HepG2 (cell line): ENCODE measurements around the gene CBL. TPM values are rescaled to one million over a fixed set of nuclear protein-coding genes. Genes with fewer than 3 reads are reported as not detected.

Experiments used
- ARHGAP35 ChIP-seq: sonication (generic); formaldehyde crosslinking; IDR thresholded peaks from 2 replicates; pipeline ENCODE4 v1.9.0; 2022; ENCODE audit warnings: mild to moderate bottlenecking, inconsistent platforms, moderate library complexity, missing genetic modification reagents, borderline replicate concordance
- DNMT3B ChIP-seq: conservative IDR thresholded peaks from 2 replicates; pipeline ENCODE4 v1.6.1; 2016; ENCODE audit warnings: missing biosample characterization, control low read depth
- FLYWCH1 ChIP-seq: sonication (generic); formaldehyde crosslinking; IDR thresholded peaks from 2 replicates; pipeline ENCODE4 v1.8.1; 2023; ENCODE audit warnings: mild to moderate bottlenecking, missing genetic modification reagents
- GPN1 ChIP-seq: sonication (generic); formaldehyde crosslinking; IDR thresholded peaks from 2 replicates; pipeline ENCODE4 v1.5.1; 2020; ENCODE audit warnings: missing genetic modification reagents, borderline replicate concordance
- HMGA1 ChIP-seq: sonication (generic); formaldehyde crosslinking; conservative IDR thresholded peaks from 2 replicates; pipeline ENCODE4 v1.4.0; 2020; ENCODE audit warnings: missing genetic modification reagents
- HNF1A ChIP-seq, 2 experiments: sonication (generic) in 1 of 2; formaldehyde crosslinking in 1 of 2; IDR thresholded peaks; 2 replicates each; pipeline versions ENCODE4 v1.4.0 to v1.6.1; 2016 to 2020; ENCODE audit warnings: borderline replicate concordance in 1 of 2, low read depth in 1 of 2, mild to moderate bottlenecking in 1 of 2, missing genetic modification reagents in 1 of 2
- HOXA5 ChIP-seq: sonication (generic); formaldehyde crosslinking; IDR thresholded peaks from 2 replicates; pipeline ENCODE4 v1.4.0; 2020; ENCODE audit warnings: missing genetic modification reagents
- JDP2 ChIP-seq: sonication (generic); formaldehyde crosslinking; IDR thresholded peaks from 2 replicates; pipeline ENCODE4 v1.8.1; 2022; ENCODE audit warnings: missing genetic modification reagents, borderline replicate concordance
- MAZ ChIP-seq, 2 experiments: sonication (generic) in 1 of 2; formaldehyde crosslinking in 1 of 2; IDR thresholded peaks; 2 replicates each; pipeline versions ENCODE4 v1.5.0 to v1.6.1; 2012 to 2020; ENCODE audit warnings: low read depth in 2 of 2, mild to moderate bottlenecking in 2 of 2, borderline replicate concordance in 1 of 2, improper control_type of control experiment in 1 of 2, low read length in 1 of 2, missing genetic modification reagents in 1 of 2, moderate library complexity in 1 of 2
- MED13 ChIP-seq: sonication (generic); formaldehyde crosslinking; IDR thresholded peaks from 2 replicates; pipeline ENCODE4 v1.5.0; 2020; ENCODE audit warnings: missing genetic modification reagents
- MLX ChIP-seq: IDR thresholded peaks from 2 replicates; pipeline ENCODE4 v1.6.1; 2016
- PBX2 ChIP-seq: IDR thresholded peaks from 2 replicates; pipeline ENCODE4 v1.6.1; 2016; ENCODE audit warnings: control low read depth
- RBAK ChIP-seq: sonication (generic); formaldehyde crosslinking; IDR thresholded peaks from 2 replicates; pipeline ENCODE4 v1.5.1; 2020; ENCODE audit warnings: mild to moderate bottlenecking, missing genetic modification reagents
- ZNF142 ChIP-seq: sonication (generic); formaldehyde crosslinking; IDR thresholded peaks from 2 replicates; pipeline ENCODE4 v1.4.0; 2020; ENCODE audit warnings: missing genetic modification reagents
- ZNF841 ChIP-seq: sonication (generic); formaldehyde crosslinking; IDR thresholded peaks from 2 replicates; pipeline ENCODE4 v1.8.1; 2023; ENCODE audit warnings: missing genetic modification reagents, borderline replicate concordance
- polyA plus RNA-seq, 8 experiments: library from polyadenylated mRNA; depleted of rRNA in 3 of 8; stranded (reverse) in 7 of 8; unstranded in 1 of 8; fragments of >200 nt; fragmentation: Illumina TruSeq in 4 of 8; extraction: Trizol in 4 of 8; gene quantifications; 2 replicates each; pipeline versions ENCODE4 v1.2.1 to v1.2.3, GENCODE V29; 2011 to 2016; ENCODE audit warnings: low read depth in 4 of 8, missing spikeins in 1 of 8, mixed read lengths in 1 of 8; ENCODE audit not compliant: insufficient read depth in 1 of 8
- total RNA-seq, 5 experiments: library from RNA; depleted of rRNA; stranded (reverse); fragments of >200 nt; fragmentation: Illumina TruSeq; extraction: Trizol; gene quantifications; 2 replicates each; pipeline ENCODE4 v1.2.3, GENCODE V29; 2016; ENCODE audit warnings: low read depth in 1 of 5

The CBL gene
- total and polyA plus RNA-seq, 2 of the 13 experiments (the other 11 are each of a cell fraction or from before 2014, with no cell fraction given) = 6.6 to 7.4 TPM

GRCh38 chr11:119168471-119169281 lies 37.5 kb upstream of the CBL start, which contains the start of gene NLRX1 (continued):
- peak; percentile 61; the same call in 1 of the 2 replicates for TF ChIP-seq ZNF142 (CRISPR knock-in tag)
- TF ChIP-seq MAZ (IDR thresholded peaks at IDR 0.05; ENCODE audit: borderline replicate concordance, low read depth, low read length) = peak; percentile 30; the same call in 1 of the 2 replicates
- TF ChIP-seq MAZ (CRISPR knock-in tag; IDR thresholded peaks at IDR 0.05; ENCODE audit: low read depth) = peak; percentile 77
- 0 out of 2 replicates have a peak, but pooled peaks have one; percentile 38 for TF ChIP-seq MED13 (CRISPR knock-in tag)
- no peak for TF ChIP-seq FLYWCH1 (CRISPR knock-in tag)
- peak; percentile 20 for TF ChIP-seq HOXA5 (CRISPR knock-in tag)
- no peak for TF ChIP-seq GPN1 (CRISPR knock-in tag)
- TF ChIP-seq DNMT3B (CRISPR knock-in tag) = no peak
- no peak for TF ChIP-seq JDP2
- no peak for TF ChIP-seq PBX2 (CRISPR knock-in tag)
- TF ChIP-seq HMGA1 (CRISPR knock-in tag) = no peak
- TF ChIP-seq ARHGAP35 (CRISPR knock-in tag) = no peak
- TF ChIP-seq ZNF841 (CRISPR knock-in tag) = no peak
- no peak for TF ChIP-seq MLX (CRISPR knock-in tag)
- no peak for TF ChIP-seq RBAK (CRISPR knock-in tag)
- TF ChIP-seq HNF1A (IDR thresholded peaks at IDR 0.05; ENCODE audit: low read depth) = no peak
- peak; percentile 18; the same call in 1 of the 2 replicates for TF ChIP-seq HNF1A (CRISPR knock-in tag; IDR thresholded peaks at IDR 0.05; ENCODE audit: borderline replicate concordance)
